ENCODE measurements around the gene ABCA2.

The ABCA2 gene

GRCh38 chr9:137049544-137050449 is 21.8 kb upstream of the ABCA2 start:
- peak; percentile 68 for TF ChIP-seq CTCF (IDR thresholded peaks at IDR 0.05; ENCODE audit: control insufficient read depth, insufficient read depth, low read depth, low read length, missing control alignments)
- H3K4me3 ChIP-seq (ENCODE audit: control insufficient read depth, low read depth, low read length) = no peak overlapping the region
- no peak for DNase-seq (ENCODE audit: low read depth)

GRCh38 chr9:137048655-137049543 is 20.9 kb upstream of the ABCA2 start:
- no peak for TF ChIP-seq CTCF (IDR thresholded peaks at IDR 0.05; ENCODE audit: control insufficient read depth, insufficient read depth, low read depth, low read length, missing control alignments)
- no peak for DNase-seq (ENCODE audit: low read depth)
- no peak overlapping the region for H3K4me3 ChIP-seq (ENCODE audit: control insufficient read depth, low read depth, low read length)

- DNase-seq (ENCODE audit: low read depth) = no peak
- TF ChIP-seq CTCF (IDR thresholded peaks at IDR 0.05; ENCODE audit: control insufficient read depth, insufficient read depth, low read depth, low read length, missing control alignments) = peak; percentile 89
- H3K4me3 ChIP-seq (ENCODE audit: control insufficient read depth, low read depth, low read length) = peak within 1 kb of the TSS; percentile 88
Measured at GRCh38 chr9:137046088-137046787, 18.2 kb upstream of the ABCA2 start, which contains the start of gene NPDC1. NPDC1 (minus strand) TSS chr9:137046177; CDS start chr9:137045989, 188 bp downstream.

- DNase-seq (ENCODE audit: low read depth) = no peak
- peak overlapping the region; percentile 88 for H3K4me3 ChIP-seq (ENCODE audit: control insufficient read depth, low read depth, low read length)
Measured at GRCh38 chr9:137045294-137046087, 17.5 kb upstream of the ABCA2 start.

GRCh38 chr9:137044502-137045177 is 16.6 kb upstream of the ABCA2 start:
- no peak for TF ChIP-seq CTCF (IDR thresholded peaks at IDR 0.05; ENCODE audit: control insufficient read depth, insufficient read depth, low read depth, low read length, missing control alignments)
- no peak for DNase-seq (ENCODE audit: low read depth)

More at GRCh38 chr9:137045294-137046087, 17.5 kb upstream of the ABCA2 start:
- TF ChIP-seq CTCF (IDR thresholded peaks at IDR 0.05; ENCODE audit: control insufficient read depth, insufficient read depth, low read depth, low read length, missing control alignments) = no peak

More at GRCh38 chr9:137044502-137045177, 16.6 kb upstream of the ABCA2 start:
- H3K4me3 ChIP-seq (ENCODE audit: control insufficient read depth, low read depth, low read length) = peak overlapping the region; percentile 88
